Measurements from ENCODE around the gene ACAP2.
A peak's percentile ranks its signal among the peaks of the same experiment; 100 is the strongest.
"Not testable (repeated sequence)": the region's sequence is repeated elsewhere in the genome, so short reads cannot be mapped to it uniquely, and the experiment has no call there.

ACAP2 gene

GRCh38 chr3:195443391-195443989, 670 bp upstream of the ACAP2 start:
- no peak for DNase-seq (ENCODE audit: low read depth in 2 of 2)

GRCh38 chr3:195441992-195442572, 738 bp downstream of the ACAP2 start:
- DNase-seq (ENCODE audit: low read depth in 2 of 2) = peak; percentile 9 to 13

- no peak for DNase-seq (ENCODE audit: low read depth in 2 of 2)
Observed at GRCh38 chr3:195441476-195441991, 1.3 kb downstream of the ACAP2 start.

GRCh38 chr3:195441051-195441450, 1.8 kb downstream of the ACAP2 start:
- no peak for DNase-seq (ENCODE audit: low read depth in 2 of 2)

GRCh38 chr3:195440379-195440778, 2.4 kb downstream of the ACAP2 start:
- no peak for DNase-seq (ENCODE audit: low read depth in 2 of 2)

GRCh38 chr3:195438371-195438770, 4.4 kb downstream of the ACAP2 start:
- DNase-seq (ENCODE audit: low read depth in 2 of 2) = no peak

GRCh38 chr3:195425849-195426248, 17.0 kb downstream of the ACAP2 start:
- DNase-seq (ENCODE audit: low read depth in 2 of 2) = no peak

- DNase-seq (ENCODE audit: low read depth in 2 of 2) = no peak
Observed at GRCh38 chr3:195423818-195424217, 19.0 kb downstream of the ACAP2 start.

GRCh38 chr3:195421400-195421799, 21.4 kb downstream of the ACAP2 start:
- no peak for DNase-seq (ENCODE audit: low read depth in 2 of 2)

- no peak for DNase-seq (ENCODE audit: low read depth in 2 of 2)
Observed at GRCh38 chr3:195416795-195417194, 26.0 kb downstream of the ACAP2 start.

GRCh38 chr3:195411836-195412235, 31.0 kb downstream of the ACAP2 start:
- DNase-seq (ENCODE audit: low read depth in 2 of 2) = no peak

GRCh38 chr3:195410546-195410945, 32.3 kb downstream of the ACAP2 start:
- no peak for DNase-seq (ENCODE audit: low read depth in 2 of 2)

- DNase-seq (ENCODE audit: low read depth in 2 of 2) = no peak
Observed at GRCh38 chr3:195407531-195408409, 35.0 kb downstream of the ACAP2 start.

- no peak for DNase-seq (ENCODE audit: low read depth in 2 of 2)
Observed at GRCh38 chr3:195405651-195406050, 37.2 kb downstream of the ACAP2 start.

GRCh38 chr3:195403841-195404408, 38.9 kb downstream of the ACAP2 start:
- DNase-seq (ENCODE audit: low read depth in 2 of 2) = no peak

GRCh38 chr3:195403244-195403643, 39.6 kb downstream of the ACAP2 start:
- DNase-seq (ENCODE audit: low read depth in 2 of 2) = no peak

- no peak for DNase-seq (ENCODE audit: low read depth in 2 of 2)
Observed at GRCh38 chr3:195401943-195402342, 40.9 kb downstream of the ACAP2 start.

GRCh38 chr3:195398460-195398859, 44.4 kb downstream of the ACAP2 start:
- DNase-seq (ENCODE audit: low read depth in 2 of 2) = not testable (repeated sequence)

- no peak for DNase-seq (ENCODE audit: low read depth in 2 of 2)
Observed at GRCh38 chr3:195397524-195397923, 45.3 kb downstream of the ACAP2 start.

- no peak for DNase-seq (ENCODE audit: low read depth in 2 of 2)
Observed at GRCh38 chr3:195395208-195395816, 47.5 kb downstream of the ACAP2 start.

- no peak for DNase-seq (ENCODE audit: low read depth in 2 of 2)
Observed at GRCh38 chr3:195394700-195395099, 48.1 kb downstream of the ACAP2 start.

- DNase-seq (ENCODE audit: low read depth in 2 of 2) = no peak
Observed at GRCh38 chr3:195394024-195394423, 48.8 kb downstream of the ACAP2 start.
